HEK293 (cell line): ENCODE data around the gene TDG.
A peak's percentile ranks its signal among the peaks of the same experiment; 100 is the strongest.

ENCODE experiments used
- CTCF ChIP-seq: fragments of 450-650 bp; formaldehyde crosslinking; IDR thresholded peaks from 2 replicates; pipeline ENCODE4 v1.5.1; 2016; ENCODE audit warnings: missing biosample characterization, missing genetic modification characterization
- KLF10 ChIP-seq: fragments of 450-650 bp; IDR thresholded peaks from 2 replicates; pipeline ENCODE4 v1.5.1; 2018; ENCODE audit warnings: missing biosample characterization, mild to moderate bottlenecking, missing genetic modification characterization
- MZF1 ChIP-seq: fragments of 450-650 bp; formaldehyde crosslinking; IDR thresholded peaks from 2 replicates; pipeline ENCODE4 v1.5.1; 2017; ENCODE audit warnings: missing biosample characterization, missing genetic modification characterization, borderline replicate concordance
- PRDM2 ChIP-seq: fragments of 450-650 bp; formaldehyde crosslinking; IDR thresholded peaks from 2 replicates; pipeline ENCODE4 v1.5.1; 2016; ENCODE audit warnings: missing biosample characterization, missing genetic modification characterization, borderline replicate concordance
- SCRT2 ChIP-seq: fragments of 450-650 bp; formaldehyde crosslinking; IDR thresholded peaks from 2 replicates; pipeline ENCODE4 v1.5.1; 2016; ENCODE audit warnings: missing biosample characterization, missing genetic modification characterization
- TRIM28 ChIP-seq: IDR thresholded peaks from 2 replicates; pipeline ENCODE4 v1.6.1; 2011; ENCODE audit warnings: low read length, control low read depth, borderline replicate concordance
- ZBTB10 ChIP-seq: fragments of 450-650 bp; formaldehyde crosslinking; IDR thresholded peaks from 2 replicates; pipeline ENCODE4 v1.5.1; 2016; ENCODE audit warnings: missing biosample characterization, missing genetic modification characterization
- ZBTB48 ChIP-seq: fragments of 450-650 bp; formaldehyde crosslinking; IDR thresholded peaks from 2 replicates; pipeline ENCODE4 v1.5.1; 2016; ENCODE audit warnings: missing biosample characterization, missing genetic modification characterization
- ZEB2 ChIP-seq: fragments of 450-650 bp; formaldehyde crosslinking; IDR thresholded peaks from 2 replicates; pipeline ENCODE4 v1.5.1; 2016; ENCODE audit warnings: missing biosample characterization, missing genetic modification characterization
- ZNF112 ChIP-seq: fragments of 450-650 bp; formaldehyde crosslinking; IDR thresholded peaks from 2 replicates; pipeline ENCODE4 v1.5.0; 2017; ENCODE audit warnings: missing biosample characterization, missing genetic modification characterization
- ZNF114 ChIP-seq: fragments of 450-650 bp; formaldehyde crosslinking; IDR thresholded peaks from 2 replicates; pipeline ENCODE4 v1.5.0; 2017; ENCODE audit warnings: missing biosample characterization, missing genetic modification characterization
- ZNF132 ChIP-seq: fragments of 450-650 bp; formaldehyde crosslinking; IDR thresholded peaks from 2 replicates; pipeline ENCODE4 v1.5.1; 2017; ENCODE audit warnings: missing biosample characterization, missing genetic modification characterization, borderline replicate concordance
- ZNF16 ChIP-seq: fragments of 450-650 bp; formaldehyde crosslinking; IDR thresholded peaks from 2 replicates; pipeline ENCODE4 v1.5.1; 2016; ENCODE audit warnings: low read depth, missing biosample characterization, missing genetic modification characterization
- ZNF18 ChIP-seq: fragments of 450-650 bp; formaldehyde crosslinking; IDR thresholded peaks from 2 replicates; pipeline ENCODE4 v1.5.1; 2016; ENCODE audit warnings: missing biosample characterization, missing genetic modification characterization
- ZNF266 ChIP-seq: fragments of 450-650 bp; formaldehyde crosslinking; IDR thresholded peaks from 2 replicates; pipeline ENCODE4 v1.5.1; 2016; ENCODE audit warnings: missing biosample characterization, missing genetic modification characterization, low read depth
- ZNF311 ChIP-seq: fragments of 450-650 bp; formaldehyde crosslinking; IDR thresholded peaks from 2 replicates; pipeline ENCODE4 v1.5.1; 2017; ENCODE audit warnings: missing biosample characterization, missing genetic modification characterization, borderline replicate concordance
- ZNF518A ChIP-seq: fragments of 450-650 bp; formaldehyde crosslinking; conservative IDR thresholded peaks from 2 replicates; pipeline ENCODE4 v1.5.1; 2016; ENCODE audit warnings: low read depth, missing biosample characterization, missing genetic modification characterization
- ZNF558 ChIP-seq: fragments of 450-650 bp; formaldehyde crosslinking; IDR thresholded peaks from 2 replicates; pipeline ENCODE4 v1.5.1; 2016; ENCODE audit warnings: missing biosample characterization, missing genetic modification characterization
- ZNF677 ChIP-seq: fragments of 450-650 bp; IDR thresholded peaks from 2 replicates; pipeline ENCODE4 v1.5.0; 2018; ENCODE audit warnings: missing biosample characterization, mild to moderate bottlenecking, missing genetic modification characterization, moderate library complexity
- ZNF837 ChIP-seq: fragments of 450-650 bp; formaldehyde crosslinking; IDR thresholded peaks from 2 replicates; pipeline ENCODE4 v1.5.1; 2016; ENCODE audit warnings: missing biosample characterization, missing genetic modification characterization

Gene TDG

GRCh38 chr12:103965590-103966504 is at the start of gene TDG (continued):
- TF ChIP-seq ZNF112 (tag by site-specific recombination) (no peak), ZNF518A (tag by site-specific recombination) (peak; percentile 42; the same call in 1 of the 2 replicates), ZBTB48 (tag by site-specific recombination) (peak; percentile 59; the same call in 1 of the 2 replicates), ZNF311 (tag by site-specific recombination) (no peak), ZNF677 (tag by site-specific recombination) (no peak), ZNF132 (tag by site-specific recombination) (no peak), CTCF (tag by site-specific recombination) (peak; percentile 95), ZNF558 (tag by site-specific recombination) (no peak), ZNF18 (no peak), ZNF114 (tag by site-specific recombination) (no peak), KLF10 (no peak), ZNF16 (tag by site-specific recombination) (no peak), ZNF266 (no peak), MZF1 (tag by site-specific recombination) (no peak), ZBTB10 (tag by site-specific recombination) (peak; percentile 100), SCRT2 (peak; percentile 71; the same call in 1 of the 2 replicates), PRDM2 (tag by site-specific recombination) (no peak), TRIM28 (no peak), ZNF837 (no peak), ZEB2 (tag by site-specific recombination) (peak; percentile 87)
